ENCODE results near the gene USP31. TPM values are rescaled to one million over a fixed set of nuclear protein-coding genes. Genes with fewer than 3 reads are reported as not detected.

USP31 gene
- total RNA-seq, 4 donors from 2014 or later: 6.0 to 8.3 (median 7.1) TPM

GRCh38 chr16:23148166-23148512 is 1.1 kb downstream of the USP31 start:
- in situ Hi-C loops (cut with MboI; ENCODE audit: low pct_ligation_motif_present in 1 of 4, low pct_unique_long_range_greater_than_20kb in 1 of 4, low sequenced_read_pairs in 3 of 4) (no loop called here), intact Hi-C loops (cut with DNase I; ENCODE audit: low total_unique reads) (no loop called here)
- 42 to 69% methylated on average over 4 to 7 of the region's 7 CpGs for WGBS, 2 donors (ENCODE audit: low coverage in 1 of 2)
- peaks cover 13 to 34% (median 19%) of the 10 kb centered on the region in 4 donors for H3K4me1 ChIP-seq
- no peaks in the 10 kb centered on the region for H3K27me3 ChIP-seq
- peak overlapping the region; percentile 49 to 79 (median 72) for H3K4me3 ChIP-seq
- H3K27ac ChIP-seq: peak overlapping the region; percentile 79 to 92 (median 90)
- H3K9me3 ChIP-seq: no peaks in the 10 kb centered on the region
- no peak for TF ChIP-seq EP300 (IDR thresholded peaks at IDR 0.05; ENCODE audit: low read depth)
- no peak for TF ChIP-seq CTCF (IDR thresholded peaks at IDR 0.05)
- no peak for DNase-seq
- no peaks in the 10 kb centered on the region for H3K36me3 ChIP-seq

GRCh38 chr16:23147666-23148065 is 1.6 kb downstream of the USP31 start:
- in situ Hi-C loops (cut with MboI; ENCODE audit: low pct_ligation_motif_present in 1 of 4, low pct_unique_long_range_greater_than_20kb in 1 of 4, low sequenced_read_pairs in 3 of 4): no loop called here
- no peak overlapping the region for H3K27ac ChIP-seq

GRCh38 chr16:23146877-23147601 is 2.2 kb downstream of the USP31 start:
- in situ Hi-C loops (cut with MboI; ENCODE audit: low pct_ligation_motif_present in 1 of 4, low pct_unique_long_range_greater_than_20kb in 1 of 4, low sequenced_read_pairs in 3 of 4) (no loop called here), intact Hi-C loops (cut with DNase I; ENCODE audit: low total_unique reads) (no loop called here)
- no peaks in the 10 kb centered on the region for H3K36me3 ChIP-seq
- no peaks in the 10 kb centered on the region for H3K27me3 ChIP-seq
- no peak for DNase-seq
- H3K4me3 ChIP-seq: no peak overlapping the region
- no peak overlapping the region for H3K27ac ChIP-seq
- 86 to 90% methylated on average over 10 to 17 of the region's 17 CpGs for WGBS, 2 donors (ENCODE audit: low coverage in 1 of 2)
- peaks cover 17 to 43% (median 24%) of the 10 kb centered on the region in 4 donors for H3K4me1 ChIP-seq
- no peaks in the 10 kb centered on the region for H3K9me3 ChIP-seq
- TF ChIP-seq POLR2A (IDR thresholded peaks at IDR 0.05): no peak
- no peak for TF ChIP-seq POLR2AphosphoS5 (IDR thresholded peaks at IDR 0.05)
- TF ChIP-seq CTCF (IDR thresholded peaks at IDR 0.05): no peak
- no peak for TF ChIP-seq EP300 (IDR thresholded peaks at IDR 0.05; ENCODE audit: low read depth)

More at GRCh38 chr16:23147666-23148065, 1.6 kb downstream of the USP31 start:
- intact Hi-C loops (cut with DNase I; ENCODE audit: low total_unique reads): no loop called here
- no peak for DNase-seq
- Histone ChIP-seq H3K9me3 (no peaks in the 10 kb centered on the region), H3K27me3 (no peaks in the 10 kb centered on the region), H3K4me1 (peaks cover 13 to 38% (median 19%) of the 10 kb centered on the region in 4 donors), H3K4me3 (peak overlapping the region in 2 of 4 donors; percentile 78 to 79), H3K36me3 (no peaks in the 10 kb centered on the region)
- TF ChIP-seq CTCF (IDR thresholded peaks at IDR 0.05) (no peak), POLR2A (IDR thresholded peaks at IDR 0.05) (no peak), POLR2AphosphoS5 (IDR thresholded peaks at IDR 0.05) (no peak), EP300 (IDR thresholded peaks at IDR 0.05; ENCODE audit: low read depth) (no peak)
- WGBS, 2 donors (ENCODE audit: low coverage in 1 of 2): 85 to 90% methylated on average over 3 to 4 of the region's 4 CpGs

- Histone ChIP-seq H3K9me3 (no peaks in the 10 kb centered on the region), H3K36me3 (no peaks in the 10 kb centered on the region), H3K4me3 (no peak overlapping the region), H3K27ac (no peak overlapping the region), H3K27me3 (no peaks in the 10 kb centered on the region), H3K4me1 (peaks cover 22 to 55% (median 31%) of the 10 kb centered on the region in 4 donors)
- no peak for TF ChIP-seq POLR2A (IDR thresholded peaks at IDR 0.05)
- no peak for TF ChIP-seq EP300 (IDR thresholded peaks at IDR 0.05; ENCODE audit: low read depth)
- no peak for TF ChIP-seq POLR2AphosphoS5 (IDR thresholded peaks at IDR 0.05)
- TF ChIP-seq CTCF (IDR thresholded peaks at IDR 0.05): no peak
- no peak for DNase-seq
- in situ Hi-C loops (cut with MboI; ENCODE audit: low pct_ligation_motif_present in 1 of 4, low pct_unique_long_range_greater_than_20kb in 1 of 4, low sequenced_read_pairs in 3 of 4): no loop called here
- intact Hi-C loops (cut with DNase I; ENCODE audit: low total_unique reads): no loop called here
- 63 to 65% methylated on average over 3 of the region's 3 CpGs for WGBS, 2 donors (ENCODE audit: low coverage in 1 of 2)
Measured at GRCh38 chr16:23145608-23146007, 3.6 kb downstream of the USP31 start.
